Astrocyte (in vitro differentiated cells and primary cell): Measurements from ENCODE around the gene IFRD1.

ENCODE experiments used
- EZH2 ChIP-seq: IDR thresholded peaks from 2 replicates; pipeline ENCODE4 v1.6.1; 2012; ENCODE audit warnings: mild to moderate bottlenecking, low read length, inconsistent platforms; ENCODE audit not compliant: insufficient read depth
- TF ChIP-seq, protein P1 (sequence below): IDR thresholded peaks from 2 replicates; pipeline ENCODE4 v1.5.1; 2011; ENCODE audit warnings: low read depth, mild to moderate bottlenecking, inconsistent platforms, low read length, moderate library complexity; ENCODE audit not compliant: insufficient read depth

- TF ChIP-seq, protein P1, sequence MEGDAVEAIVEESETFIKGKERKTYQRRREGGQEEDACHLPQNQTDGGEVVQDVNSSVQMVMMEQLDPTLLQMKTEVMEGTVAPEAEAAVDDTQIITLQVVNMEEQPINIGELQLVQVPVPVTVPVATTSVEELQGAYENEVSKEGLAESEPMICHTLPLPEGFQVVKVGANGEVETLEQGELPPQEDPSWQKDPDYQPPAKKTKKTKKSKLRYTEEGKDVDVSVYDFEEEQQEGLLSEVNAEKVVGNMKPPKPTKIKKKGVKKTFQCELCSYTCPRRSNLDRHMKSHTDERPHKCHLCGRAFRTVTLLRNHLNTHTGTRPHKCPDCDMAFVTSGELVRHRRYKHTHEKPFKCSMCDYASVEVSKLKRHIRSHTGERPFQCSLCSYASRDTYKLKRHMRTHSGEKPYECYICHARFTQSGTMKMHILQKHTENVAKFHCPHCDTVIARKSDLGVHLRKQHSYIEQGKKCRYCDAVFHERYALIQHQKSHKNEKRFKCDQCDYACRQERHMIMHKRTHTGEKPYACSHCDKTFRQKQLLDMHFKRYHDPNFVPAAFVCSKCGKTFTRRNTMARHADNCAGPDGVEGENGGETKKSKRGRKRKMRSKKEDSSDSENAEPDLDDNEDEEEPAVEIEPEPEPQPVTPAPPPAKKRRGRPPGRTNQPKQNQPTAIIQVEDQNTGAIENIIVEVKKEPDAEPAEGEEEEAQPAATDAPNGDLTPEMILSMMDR, result no peak
- no peak for TF ChIP-seq EZH2
Measured at GRCh38 chr7:112405286-112405685, 45.0 kb upstream of the IFRD1 start.
